Neural cell (in vitro differentiated cells): ENCODE data around the gene PLEKHB2. TPM values are rescaled to one million over a fixed set of nuclear protein-coding genes. Genes with fewer than 3 reads are reported as not detected.

Experiments used
- H2AFZ ChIP-seq: fragments of 200-600, 300-800 bp; sonication (generic), shearing (Covaris generic); 2 replicates; pipeline ENCODE4 v1.6.0; 2014; ENCODE audit warnings: low read depth, mild to moderate bottlenecking, antibody characterized with exemption, low read length, moderate library complexity
- H3F3A ChIP-seq: fragments of 200-600 bp; shearing (Covaris generic); 2 replicates; pipeline ENCODE4 v1.6.1; 2016; ENCODE audit warnings: mild to moderate bottlenecking, moderate library complexity, mixed read lengths, antibody characterized with exemption, low read length; ENCODE audit not compliant: insufficient read depth, poor library complexity, severe bottlenecking
- H3K27ac ChIP-seq: fragments of 200-600, 300-800 bp; sonication (generic), shearing (Covaris generic); 2 replicates; pipeline ENCODE4 v1.5.1; 2014; ENCODE audit warnings: mild to moderate bottlenecking, low read length, moderate library complexity
- H3K27me3 ChIP-seq: fragments of 300-800, 200-600 bp; sonication (generic), shearing (Covaris generic); 2 replicates; pipeline ENCODE4 v1.6.0; 2014; ENCODE audit warnings: mild to moderate bottlenecking, low read depth, low read length, moderate library complexity; ENCODE audit not compliant: insufficient read depth
- H3K36me3 ChIP-seq: fragments of 300-800, 200-600 bp; sonication (generic), shearing (Covaris generic); 2 replicates; pipeline ENCODE4 v1.5.1; 2014; ENCODE audit warnings: mild to moderate bottlenecking, antibody characterized with exemption, low read length, moderate library complexity; ENCODE audit not compliant: insufficient read depth
- H3K4me2 ChIP-seq: fragments of 300-800, 200-600 bp; sonication (generic), shearing (Covaris generic); 2 replicates; pipeline ENCODE4 v1.6.0; 2014; ENCODE audit warnings: mild to moderate bottlenecking, low read length
- H3K4me3 ChIP-seq: fragments of 300-800, 200-600 bp; sonication (generic), shearing (Covaris generic); 2 replicates; pipeline ENCODE4 v1.5.1; 2014; ENCODE audit warnings: mild to moderate bottlenecking, low read length, moderate library complexity
- H3K79me2 ChIP-seq: fragments of 200-600 bp; shearing (Covaris generic); replicated peaks from 2 replicates; pipeline ENCODE4 v1.6.0; 2014; ENCODE audit warnings: mild to moderate bottlenecking, low read length, moderate library complexity; ENCODE audit not compliant: insufficient read depth
- H3K9ac ChIP-seq: fragments of 300-800, 200-600 bp; sonication (generic), shearing (Covaris generic); 2 replicates; pipeline ENCODE4 v1.6.1; 2016; ENCODE audit warnings: mild to moderate bottlenecking, low read length, mixed read lengths
- H3K9me2 ChIP-seq: fragments of 200-600 bp; shearing (Covaris generic); 2 replicates; pipeline ENCODE4 v1.6.1; 2016; ENCODE audit warnings: mild to moderate bottlenecking, low read length, mixed read lengths; ENCODE audit not compliant: insufficient read depth
- H3K9me3 ChIP-seq: fragments of 200-600, 300-800 bp; sonication (generic), shearing (Covaris generic); 2 replicates; pipeline ENCODE4 v1.6.1; 2016; ENCODE audit warnings: mild to moderate bottlenecking, mixed run types, low read length, moderate library complexity, mixed read lengths
- H4K20me1 ChIP-seq: fragments of 200-600 bp; shearing (Covaris generic); 2 replicates; pipeline ENCODE4 v1.6.1; 2016; ENCODE audit warnings: mild to moderate bottlenecking, mixed run types; ENCODE audit not compliant: insufficient read depth
- CTCF ChIP-seq: fragments of 450-650 bp; IDR thresholded peaks from 2 replicates; pipeline ENCODE4 v1.5.1; 2014; ENCODE audit warnings: antibody characterized with exemption, mild to moderate bottlenecking, moderate library complexity; ENCODE audit not compliant: poor library complexity, severe bottlenecking
- EP300 ChIP-seq: fragments of 450-650 bp; conservative IDR thresholded peaks from 2 replicates; pipeline ENCODE4 v1.6.1; 2014; ENCODE audit warnings: antibody characterized with exemption, mild to moderate bottlenecking, moderate library complexity; ENCODE audit not compliant: poor library complexity, severe bottlenecking
- EZH2 ChIP-seq: fragments of 200-600, 300-800 bp; shearing (Covaris generic), sonication (generic); IDR thresholded peaks from 2 replicates; pipeline ENCODE4 v1.6.1; 2014; ENCODE audit warnings: antibody characterized with exemption, low read length, borderline replicate concordance, mild to moderate bottlenecking; ENCODE audit not compliant: insufficient read depth, poor library complexity, severe bottlenecking
- MXI1 ChIP-seq: fragments of 450-650 bp; conservative IDR thresholded peaks from 2 replicates; pipeline ENCODE4 v1.6.1; 2014; ENCODE audit warnings: antibody characterized with exemption, mild to moderate bottlenecking; ENCODE audit not compliant: poor library complexity, severe bottlenecking
- POLR2AphosphoS5 ChIP-seq: IDR thresholded peaks from 2 replicates; pipeline ENCODE4 v1.6.1; 2012
- RAD21 ChIP-seq: fragments of 450-650 bp; conservative IDR thresholded peaks from 2 replicates; pipeline ENCODE4 v1.6.1; 2014; ENCODE audit warnings: antibody characterized with exemption, mild to moderate bottlenecking, moderate library complexity
- REST ChIP-seq: IDR thresholded peaks from 2 replicates; pipeline ENCODE4 v1.6.1; 2012; ENCODE audit warnings: borderline replicate concordance
- SMC3 ChIP-seq: fragments of 450-650 bp; conservative IDR thresholded peaks from 2 replicates; pipeline ENCODE4 v1.6.1; 2014; ENCODE audit warnings: antibody characterized with exemption, mild to moderate bottlenecking, moderate library complexity; ENCODE audit not compliant: poor library complexity
- TAF1 ChIP-seq: IDR thresholded peaks from 2 replicates; pipeline ENCODE4 v1.6.1; 2012; ENCODE audit warnings: low read depth
- polyA plus RNA-seq: library from polyadenylated mRNA; depleted of rRNA; stranded (reverse); fragments of >200 nt; gene quantifications from 2 replicates; pipeline ENCODE4 v1.2.3, GENCODE V29; 2014

Gene PLEKHB2
- polyA plus RNA-seq, 1 donor from 2014 or later, result 85.0 TPM

GRCh38 chr2:131143803-131144202 is 38.7 kb downstream of the PLEKHB2 start:
- no peaks in the 10 kb centered on the region for H3K9me2 ChIP-seq
- peaks cover 3% of the 10 kb centered on the region for H3K36me3 ChIP-seq
- H3F3A ChIP-seq, result no peaks in the 10 kb centered on the region
- no peak overlapping the region for H3K27ac ChIP-seq
- no peaks in the 10 kb centered on the region for H3K27me3 ChIP-seq
- H3K4me3 ChIP-seq, result no peak overlapping the region
- no peaks in the 10 kb centered on the region for H3K9me3 ChIP-seq
- no peak overlapping the region for H3K4me2 ChIP-seq
- H3K9ac ChIP-seq, result no peak overlapping the region
- no peak overlapping the region for H2AFZ ChIP-seq
- no peaks in the 10 kb centered on the region for H4K20me1 ChIP-seq
- H3K79me2 ChIP-seq, result no peaks in the 10 kb centered on the region
- TF ChIP-seq REST, result no peak
- no peak for TF ChIP-seq MXI1
- no peak for TF ChIP-seq EZH2
- no peak for TF ChIP-seq TAF1
- TF ChIP-seq CTCF, result no peak
- no peak for TF ChIP-seq SMC3
- TF ChIP-seq POLR2AphosphoS5, result no peak

GRCh38 chr2:131145040-131145439 is 39.9 kb downstream of the PLEKHB2 start:
- Histone ChIP-seq H3K9me3 (no peaks in the 10 kb centered on the region), H2AFZ (no peak overlapping the region), H3K4me2 (no peak overlapping the region), H3K27ac (no peak overlapping the region), H3K79me2 (no peaks in the 10 kb centered on the region), H3F3A (no peaks in the 10 kb centered on the region), H4K20me1 (no peaks in the 10 kb centered on the region), H3K36me3 (peaks cover 3% of the 10 kb centered on the region), H3K9me2 (no peaks in the 10 kb centered on the region), H3K9ac (no peak overlapping the region), H3K27me3 (no peaks in the 10 kb centered on the region), H3K4me3 (no peak overlapping the region)
- TF ChIP-seq SMC3, result no peak
- TF ChIP-seq TAF1, result no peak

- TF ChIP-seq REST (no peak), EP300 (no peak), CTCF (no peak), RAD21 (no peak), EZH2 (no peak), POLR2AphosphoS5 (no peak), SMC3 (no peak)
Observed at GRCh38 chr2:131146231-131146630, 41.1 kb downstream of the PLEKHB2 start.

More at GRCh38 chr2:131146231-131146630, 41.1 kb downstream of the PLEKHB2 start:
- Histone ChIP-seq H3K9me3 (no peaks in the 10 kb centered on the region), H3K79me2 (no peaks in the 10 kb centered on the region), H3K36me3 (no peaks in the 10 kb centered on the region), H3K4me3 (no peak overlapping the region), H3K4me2 (no peak overlapping the region), H3K9me2 (no peaks in the 10 kb centered on the region), H2AFZ (no peak overlapping the region), H3F3A (no peaks in the 10 kb centered on the region), H3K9ac (no peak overlapping the region), H4K20me1 (no peaks in the 10 kb centered on the region), H3K27ac (no peak overlapping the region), H3K27me3 (no peaks in the 10 kb centered on the region)
